OCI-LY7 (cell line): Measurements from ENCODE around the gene FAR1.

Experiments used
- CTCF ChIP-seq: fragments of 200-600 bp; sonication (generic); conservative IDR thresholded peaks from 2 replicates; pipeline ENCODE4 v1.5.1; 2014; ENCODE audit warnings: mild to moderate bottlenecking, antibody characterized with exemption, low read length, moderate library complexity, mixed read lengths
- EZH2phosphoT487 ChIP-seq: fragments of 200-600 bp; sonication (generic); IDR thresholded peaks from 2 replicates; pipeline ENCODE4 v1.6.1; 2018; ENCODE audit warnings: low read depth, borderline replicate concordance, mild to moderate bottlenecking, mixed run types, antibody characterized with exemption, low read length, moderate library complexity, mixed read lengths

- TF ChIP-seq EZH2phosphoT487: no peak
- TF ChIP-seq CTCF: no peak
These were observed 18.8 kb downstream of the FAR1 start for GRCh38 chr11:13687271-13687670.
